WTC11 (cell line): ENCODE data around the gene SPRY1. TPM values are rescaled to one million over a fixed set of nuclear protein-coding genes. Genes with fewer than 3 reads are reported as not detected.

ENCODE experiments used
- ATAC-seq: fragments of 200-7000 bp; cut with Tn5 transposase; 2 replicates; pipeline ENCODE4 v1.10.0; 2021; ENCODE audit warnings: mild to moderate bottlenecking, moderate library complexity
- CTCF ChIA-PET: fragments of 300-600 bp; sonication (Branson Sonifier 250); formaldehyde crosslinking; loops from one replicate; lab custom pipeline; 2021; ENCODE audit warnings: antibody characterized with exemption; lab: Charles Lee
- POLR2A ChIA-PET: fragments of 350-600 bp; sonication (Branson Sonifier 250); formaldehyde crosslinking; loops from one replicate; lab custom pipeline; 2021; ENCODE audit warnings: antibody characterized with exemption; lab: Charles Lee
- DNase-seq: peaks from one replicate; pipeline ENCODE4 v3.0.0; 2021; ENCODE audit warnings: low spot score
- H3K27ac Mint-ChIP-seq: 2 replicates; pipeline ENCODE4 v1.8.0; 2021; ENCODE audit warnings: mixed read lengths
- H3K27me3 Mint-ChIP-seq: 2 replicates; pipeline ENCODE4 v1.8.0; 2021; ENCODE audit warnings: low read depth, mild to moderate bottlenecking, moderate library complexity, mixed read lengths
- H3K36me3 Mint-ChIP-seq: 2 replicates; pipeline ENCODE4 v1.8.0; 2021; ENCODE audit warnings: mixed read lengths
- H3K4me1 Mint-ChIP-seq: 2 replicates; pipeline ENCODE4 v1.8.0; 2022; ENCODE audit warnings: mixed read lengths
- H3K4me3 Mint-ChIP-seq: 2 replicates; pipeline ENCODE4 v1.8.0; 2021; ENCODE audit warnings: mild to moderate bottlenecking, moderate library complexity, mixed read lengths
- H3K9me3 Mint-ChIP-seq: 2 replicates; pipeline ENCODE4 v1.8.0; 2021; ENCODE audit warnings: mixed read lengths
- ATF2 ChIP-seq: sonication (generic); formaldehyde crosslinking; IDR thresholded peaks from 2 replicates; pipeline ENCODE4 v1.8.1; 2022; ENCODE audit warnings: low read depth, missing genetic modification reagents, borderline replicate concordance
- CBFB ChIP-seq: sonication (generic); formaldehyde crosslinking; IDR thresholded peaks from 2 replicates; pipeline ENCODE4 v1.8.1; 2022; ENCODE audit warnings: mild to moderate bottlenecking, low read depth, missing genetic modification reagents
- CDX4 ChIP-seq: fragments of 250-450 bp; sonication (Bioruptor Pico); IDR thresholded peaks from 2 replicates; pipeline ENCODE4 v1.9.0; 2021; ENCODE audit warnings: moderate library complexity, mild to moderate bottlenecking, inconsistent platforms, borderline replicate concordance
- CREM ChIP-seq: sonication (generic); formaldehyde crosslinking; IDR thresholded peaks from 2 replicates; pipeline ENCODE4 v1.8.1; 2022; ENCODE audit warnings: mild to moderate bottlenecking, missing genetic modification reagents, moderate library complexity
- E2F1 ChIP-seq: sonication (generic); formaldehyde crosslinking; IDR thresholded peaks from 2 replicates; pipeline ENCODE4 v1.8.0; 2022; ENCODE audit warnings: mild to moderate bottlenecking, missing genetic modification reagents
- ETV6 ChIP-seq: sonication (generic); formaldehyde crosslinking; IDR thresholded peaks from 2 replicates; pipeline ENCODE4 v1.8.1; 2022; ENCODE audit warnings: mild to moderate bottlenecking, missing genetic modification reagents
- GRHL2 ChIP-seq: fragments of 250-450 bp; sonication (Bioruptor Pico); IDR thresholded peaks from 2 replicates; pipeline ENCODE4 v1.8.0; 2022; ENCODE audit warnings: mild to moderate bottlenecking, moderate library complexity; ENCODE audit not compliant: insufficient replicate concordance, severe bottlenecking
- NFE2L1 ChIP-seq: sonication (generic); formaldehyde crosslinking; IDR thresholded peaks from 2 replicates; pipeline ENCODE4 v1.8.1; 2023; ENCODE audit warnings: missing genetic modification reagents
- NR2C2 ChIP-seq: sonication (generic); formaldehyde crosslinking; IDR thresholded peaks from 2 replicates; pipeline ENCODE4 v1.8.0; 2022; ENCODE audit warnings: mild to moderate bottlenecking, missing genetic modification reagents
- NR3C1 ChIP-seq: sonication (generic); formaldehyde crosslinking; conservative IDR thresholded peaks from 2 replicates; pipeline ENCODE4 v1.8.1; 2023; ENCODE audit warnings: low read depth, mild to moderate bottlenecking, missing genetic modification reagents
- PRDM15 ChIP-seq: sonication (generic); formaldehyde crosslinking; IDR thresholded peaks from 2 replicates; pipeline ENCODE4 v1.8.0; 2022; ENCODE audit warnings: missing genetic modification reagents
- RORB ChIP-seq: fragments of 250-450 bp; sonication (Bioruptor Pico); IDR thresholded peaks from 2 replicates; pipeline ENCODE4 v1.9.0; 2021; ENCODE audit warnings: mild to moderate bottlenecking
- SOX15 ChIP-seq: fragments of 250-450 bp; sonication (Bioruptor Pico); IDR thresholded peaks from 2 replicates; pipeline ENCODE4 v1.9.0; 2021; ENCODE audit warnings: mild to moderate bottlenecking
- TEAD4 ChIP-seq: sonication (generic); formaldehyde crosslinking; IDR thresholded peaks from 2 replicates; pipeline ENCODE4 v1.8.0; 2022; ENCODE audit warnings: mild to moderate bottlenecking, missing genetic modification reagents
- ZBTB21 ChIP-seq: sonication (generic); formaldehyde crosslinking; IDR thresholded peaks from 2 replicates; pipeline ENCODE4 v1.8.1; 2023; ENCODE audit warnings: mild to moderate bottlenecking, missing genetic modification reagents, borderline replicate concordance
- total RNA-seq: library from RNA; stranded (reverse); gene quantifications from 3 replicates; pipeline ENCODE4 v1.2.3, GENCODE V29; 2021
- TF ChIP-seq, protein P1 (sequence below): fragments of 200-600 bp; IDR thresholded peaks from 2 replicates; pipeline ENCODE4 v1.8.0; 2022; ENCODE audit warnings: antibody characterized with exemption
- TF ChIP-seq, protein P2 (sequence below): sonication (generic); formaldehyde crosslinking; IDR thresholded peaks from 2 replicates; pipeline ENCODE4 v1.8.1; 2022; ENCODE audit warnings: missing genetic modification reagents, borderline replicate concordance
- TF ChIP-seq, protein P3 (sequence below): sonication (generic); formaldehyde crosslinking; IDR thresholded peaks from 2 replicates; pipeline ENCODE4 v1.8.0; 2023; ENCODE audit warnings: missing genetic modification reagents

The SPRY1 gene
- total RNA-seq, 1 experiment from 2014 or later: 107 TPM

- no peak overlapping the region for H3K4me3 Mint-ChIP-seq
- no peaks in the 10 kb centered on the region for H3K9me3 Mint-ChIP-seq
- peaks cover 41% of the 10 kb centered on the region for H3K4me1 Mint-ChIP-seq
- ChIA-PET CTCF (interaction anchor here (1.3 kb wide), 1 partner anchor 217 kb away, joined by 3 read pairs; no protein-coding TSS in a partner anchor), POLR2A (no interaction called here)
- no peak for ATAC-seq
- no peak overlapping the region for H3K27ac Mint-ChIP-seq
- no peak for TF ChIP-seq TEAD4 (CRISPR knock-in tag)
- TF ChIP-seq NR3C1 (CRISPR knock-in tag): no peak
- TF ChIP-seq PRDM15 (CRISPR knock-in tag): no peak
- TF ChIP-seq, protein P1, sequence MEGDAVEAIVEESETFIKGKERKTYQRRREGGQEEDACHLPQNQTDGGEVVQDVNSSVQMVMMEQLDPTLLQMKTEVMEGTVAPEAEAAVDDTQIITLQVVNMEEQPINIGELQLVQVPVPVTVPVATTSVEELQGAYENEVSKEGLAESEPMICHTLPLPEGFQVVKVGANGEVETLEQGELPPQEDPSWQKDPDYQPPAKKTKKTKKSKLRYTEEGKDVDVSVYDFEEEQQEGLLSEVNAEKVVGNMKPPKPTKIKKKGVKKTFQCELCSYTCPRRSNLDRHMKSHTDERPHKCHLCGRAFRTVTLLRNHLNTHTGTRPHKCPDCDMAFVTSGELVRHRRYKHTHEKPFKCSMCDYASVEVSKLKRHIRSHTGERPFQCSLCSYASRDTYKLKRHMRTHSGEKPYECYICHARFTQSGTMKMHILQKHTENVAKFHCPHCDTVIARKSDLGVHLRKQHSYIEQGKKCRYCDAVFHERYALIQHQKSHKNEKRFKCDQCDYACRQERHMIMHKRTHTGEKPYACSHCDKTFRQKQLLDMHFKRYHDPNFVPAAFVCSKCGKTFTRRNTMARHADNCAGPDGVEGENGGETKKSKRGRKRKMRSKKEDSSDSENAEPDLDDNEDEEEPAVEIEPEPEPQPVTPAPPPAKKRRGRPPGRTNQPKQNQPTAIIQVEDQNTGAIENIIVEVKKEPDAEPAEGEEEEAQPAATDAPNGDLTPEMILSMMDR: no peak
- no peak for TF ChIP-seq CDX4 (CRISPR knock-in tag)
- no peak for TF ChIP-seq NR2C2 (CRISPR knock-in tag)
- TF ChIP-seq SOX15: no peak
- TF ChIP-seq ATF2 (CRISPR knock-in tag): no peak
- TF ChIP-seq NFE2L1 (CRISPR knock-in tag): no peak
- TF ChIP-seq, protein P2, sequence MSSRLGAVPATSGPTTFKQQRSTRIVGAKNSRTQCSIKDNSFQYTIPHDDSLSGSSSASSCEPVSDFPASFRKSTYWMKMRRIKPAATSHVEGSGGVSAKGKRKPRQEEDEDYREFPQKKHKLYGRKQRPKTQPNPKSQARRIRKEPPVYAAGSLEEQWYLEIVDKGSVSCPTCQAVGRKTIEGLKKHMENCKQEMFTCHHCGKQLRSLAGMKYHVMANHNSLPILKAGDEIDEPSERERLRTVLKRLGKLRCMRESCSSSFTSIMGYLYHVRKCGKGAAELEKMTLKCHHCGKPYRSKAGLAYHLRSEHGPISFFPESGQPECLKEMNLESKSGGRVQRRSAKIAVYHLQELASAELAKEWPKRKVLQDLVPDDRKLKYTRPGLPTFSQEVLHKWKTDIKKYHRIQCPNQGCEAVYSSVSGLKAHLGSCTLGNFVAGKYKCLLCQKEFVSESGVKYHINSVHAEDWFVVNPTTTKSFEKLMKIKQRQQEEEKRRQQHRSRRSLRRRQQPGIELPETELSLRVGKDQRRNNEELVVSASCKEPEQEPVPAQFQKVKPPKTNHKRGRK: no peak
- no peak for TF ChIP-seq CREM (CRISPR knock-in tag)
- TF ChIP-seq, protein P3, sequence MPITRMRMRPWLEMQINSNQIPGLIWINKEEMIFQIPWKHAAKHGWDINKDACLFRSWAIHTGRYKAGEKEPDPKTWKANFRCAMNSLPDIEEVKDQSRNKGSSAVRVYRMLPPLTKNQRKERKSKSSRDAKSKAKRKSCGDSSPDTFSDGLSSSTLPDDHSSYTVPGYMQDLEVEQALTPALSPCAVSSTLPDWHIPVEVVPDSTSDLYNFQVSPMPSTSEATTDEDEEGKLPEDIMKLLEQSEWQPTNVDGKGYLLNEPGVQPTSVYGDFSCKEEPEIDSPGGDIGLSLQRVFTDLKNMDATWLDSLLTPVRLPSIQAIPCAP (CRISPR knock-in tag): no peak
- TF ChIP-seq ETV6 (CRISPR knock-in tag): no peak
- TF ChIP-seq CBFB (CRISPR knock-in tag): no peak
- TF ChIP-seq RORB (CRISPR knock-in tag): no peak
- no peak for TF ChIP-seq ZBTB21
- TF ChIP-seq E2F1 (CRISPR knock-in tag): no peak
- TF ChIP-seq GRHL2 (CRISPR knock-in tag): no peak
- DNase-seq: no peak
- H3K36me3 Mint-ChIP-seq: no peaks in the 10 kb centered on the region
- peaks cover 26% of the 10 kb centered on the region for H3K27me3 Mint-ChIP-seq
Measured at GRCh38 chr4:123346951-123347350, 49.6 kb upstream of the SPRY1 start.
